Hematopoietic multipotent progenitor cell treated with erythropoietin and hydrocortisone succinate and interleukin-3 and kit ligand, for 8 days (in vitro differentiated cells): ENCODE data around the gene SPANXN4.

Experiments used
- DNase-seq: peaks from one replicate; pipeline ENCODE4 v3.0.0-alpha.2; 2015

The SPANXN4 gene

GRCh38 chrX:143025628-143026027, at the start of gene SPANXN4:
Gene SPANXN4 (plus strand): TSS chrX:143025928. CDS start chrX:143026015, 87 bp downstream.
- DNase-seq, result no peak

GRCh38 chrX:142977128-142977914, 48.4 kb upstream of the SPANXN4 start:
- DNase-seq, result no peak

- DNase-seq, result no peak
Measured at GRCh38 chrX:142978130-142978684, 47.5 kb upstream of the SPANXN4 start.

GRCh38 chrX:142982679-142983078, 43.0 kb upstream of the SPANXN4 start:
- DNase-seq, result no peak

GRCh38 chrX:142994988-142995387, 30.7 kb upstream of the SPANXN4 start:
- DNase-seq, result no peak

- DNase-seq, result no peak
Measured at GRCh38 chrX:142998447-142999198, 27.1 kb upstream of the SPANXN4 start.

GRCh38 chrX:142999199-142999701, 26.5 kb upstream of the SPANXN4 start:
- DNase-seq, result no peak

GRCh38 chrX:143002206-143002605, 23.5 kb upstream of the SPANXN4 start:
- DNase-seq, result no peak

- DNase-seq, result no peak
Measured at GRCh38 chrX:143017272-143017671, 8.5 kb upstream of the SPANXN4 start.

GRCh38 chrX:143027275-143027674, 1.5 kb downstream of the SPANXN4 start:
- no peak for DNase-seq

GRCh38 chrX:143047511-143047910, 21.8 kb downstream of the SPANXN4 start:
- no peak for DNase-seq

- DNase-seq, result no peak
Measured at GRCh38 chrX:143058120-143058519, 32.4 kb downstream of the SPANXN4 start.

- DNase-seq, result no peak
Measured at GRCh38 chrX:143081231-143081630, 55.5 kb downstream of the SPANXN4 start.

GRCh38 chrX:143082537-143082936, 56.8 kb downstream of the SPANXN4 start:
- no peak for DNase-seq
